ENCODE data around the gene GLIS1.

The GLIS1 gene

DNA sequence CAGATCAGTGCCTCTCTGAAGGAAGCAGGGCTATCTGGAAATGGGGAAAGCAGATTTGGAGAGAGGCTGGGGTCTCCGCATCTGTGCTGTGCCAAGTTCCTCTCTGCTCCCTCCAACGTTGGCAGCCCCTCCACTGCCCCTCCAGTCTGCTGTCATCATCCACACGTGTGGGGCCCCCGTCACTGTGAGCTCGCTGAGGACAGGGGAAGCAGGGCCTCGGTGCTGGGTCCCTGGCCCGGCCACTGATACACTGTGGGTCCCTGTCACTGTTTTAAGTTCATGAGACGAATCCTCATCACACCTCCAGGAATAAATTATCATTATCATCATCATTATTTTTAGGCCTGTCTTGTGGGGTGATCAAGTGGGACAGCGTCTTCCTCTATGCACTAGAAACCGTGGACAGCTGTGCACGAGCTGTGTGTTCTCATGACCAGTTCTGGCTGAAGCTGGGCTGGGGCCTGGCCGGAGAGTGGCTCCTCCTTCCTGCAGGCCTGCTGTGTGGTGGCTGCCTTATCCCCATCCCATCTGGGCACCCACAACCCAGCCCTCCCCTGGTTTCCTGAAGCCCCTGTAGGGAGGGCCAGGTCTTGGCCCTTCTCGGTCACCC, 227.5 kb downstream of the GLIS1 start:
- Histone ChIP-seq H3K4me3 (ENCODE audit: low read length) (no peak overlapping the region), H4K20me1 (ENCODE audit: insufficient read depth, low read length) (no peaks in the 10 kb centered on the region), H3F3A (ENCODE audit: insufficient read depth, low read length) (no peaks in the 10 kb centered on the region), H2AFZ (ENCODE audit: low read length) (no peak overlapping the region), H3K79me2 (ENCODE audit: low read length) (no peaks in the 10 kb centered on the region), H3K27me3 (replicated peaks; ENCODE audit: insufficient read depth, low read length) (no peaks in the 10 kb centered on the region), H3K9ac (ENCODE audit: low read length) (no peak overlapping the region), H3K9me3 (replicated peaks; ENCODE audit: insufficient read depth, low read length) (no peaks in the 10 kb centered on the region), H3K4me1 (ENCODE audit: low read length) (no peaks in the 10 kb centered on the region), H3K4me2 (ENCODE audit: low read depth, low read length) (no peak overlapping the region), H3K9me2 (replicated peaks; ENCODE audit: insufficient read depth, low read length) (no peaks in the 10 kb centered on the region), H3K27ac (ENCODE audit: low read length) (no peak overlapping the region), H3K36me3 (replicated peaks; ENCODE audit: insufficient read depth, low read length) (no peaks in the 10 kb centered on the region)
- TF ChIP-seq CTCF (IDR thresholded peaks at IDR 0.05; ENCODE audit: low read length) (no peak), EZH2phosphoT487 (IDR thresholded peaks at IDR 0.05; ENCODE audit: low read length) (no peak), EZH2 (optimal IDR thresholded peaks at IDR 0.05; ENCODE audit: low read depth, low read length) (no peak)
- no peak for DNase-seq

- no peak for DNase-seq
- H3K27ac ChIP-seq (ENCODE audit: low read length) = no peak overlapping the region
- H3K9ac ChIP-seq (ENCODE audit: low read length) = no peak overlapping the region
- H3K27me3 ChIP-seq (replicated peaks; ENCODE audit: insufficient read depth, low read length) = no peaks in the 10 kb centered on the region
- H2AFZ ChIP-seq (ENCODE audit: low read length) = no peak overlapping the region
- H3F3A ChIP-seq (ENCODE audit: insufficient read depth, low read length) = no peaks in the 10 kb centered on the region
- H3K79me2 ChIP-seq (ENCODE audit: low read length) = no peaks in the 10 kb centered on the region
- H3K9me2 ChIP-seq (replicated peaks; ENCODE audit: insufficient read depth, low read length) = no peaks in the 10 kb centered on the region
- no peaks in the 10 kb centered on the region for H3K4me1 ChIP-seq (ENCODE audit: low read length)
- TF ChIP-seq CTCF (IDR thresholded peaks at IDR 0.05; ENCODE audit: low read length) = no peak
- TF ChIP-seq EZH2 (optimal IDR thresholded peaks at IDR 0.05; ENCODE audit: low read depth, low read length) = no peak
- no peak for TF ChIP-seq EZH2phosphoT487 (IDR thresholded peaks at IDR 0.05; ENCODE audit: low read length)
- no peak overlapping the region for H3K4me2 ChIP-seq (ENCODE audit: low read depth, low read length)
- H4K20me1 ChIP-seq (ENCODE audit: insufficient read depth, low read length) = no peaks in the 10 kb centered on the region
- no peaks in the 10 kb centered on the region for H3K9me3 ChIP-seq (replicated peaks; ENCODE audit: insufficient read depth, low read length)
- no peaks in the 10 kb centered on the region for H3K36me3 ChIP-seq (replicated peaks; ENCODE audit: insufficient read depth, low read length)
- H3K4me3 ChIP-seq (ENCODE audit: low read length) = no peak overlapping the region
Observed at GRCh38 chr1:53510215-53510614, 228.7 kb downstream of the GLIS1 start.

GRCh38 chr1:53509775-53510174, 229.2 kb downstream of the GLIS1 start:
- Histone ChIP-seq H3K4me2 (ENCODE audit: low read depth, low read length) (no peak overlapping the region), H3K27me3 (replicated peaks; ENCODE audit: insufficient read depth, low read length) (no peaks in the 10 kb centered on the region), H3K9me2 (replicated peaks; ENCODE audit: insufficient read depth, low read length) (no peaks in the 10 kb centered on the region), H3K4me1 (ENCODE audit: low read length) (no peaks in the 10 kb centered on the region), H3K79me2 (ENCODE audit: low read length) (no peaks in the 10 kb centered on the region), H3K9ac (ENCODE audit: low read length) (no peak overlapping the region), H3K36me3 (replicated peaks; ENCODE audit: insufficient read depth, low read length) (no peaks in the 10 kb centered on the region), H4K20me1 (ENCODE audit: insufficient read depth, low read length) (no peaks in the 10 kb centered on the region), H2AFZ (ENCODE audit: low read length) (no peak overlapping the region), H3F3A (ENCODE audit: insufficient read depth, low read length) (no peaks in the 10 kb centered on the region), H3K4me3 (ENCODE audit: low read length) (no peak overlapping the region), H3K27ac (ENCODE audit: low read length) (no peak overlapping the region), H3K9me3 (replicated peaks; ENCODE audit: insufficient read depth, low read length) (no peaks in the 10 kb centered on the region)
- TF ChIP-seq CTCF (IDR thresholded peaks at IDR 0.05; ENCODE audit: low read length) (no peak), EZH2phosphoT487 (IDR thresholded peaks at IDR 0.05; ENCODE audit: low read length) (no peak), EZH2 (optimal IDR thresholded peaks at IDR 0.05; ENCODE audit: low read depth, low read length) (no peak)
- DNase-seq = no peak
